Measurements from ENCODE around the gene HDHD2.

DNA sequence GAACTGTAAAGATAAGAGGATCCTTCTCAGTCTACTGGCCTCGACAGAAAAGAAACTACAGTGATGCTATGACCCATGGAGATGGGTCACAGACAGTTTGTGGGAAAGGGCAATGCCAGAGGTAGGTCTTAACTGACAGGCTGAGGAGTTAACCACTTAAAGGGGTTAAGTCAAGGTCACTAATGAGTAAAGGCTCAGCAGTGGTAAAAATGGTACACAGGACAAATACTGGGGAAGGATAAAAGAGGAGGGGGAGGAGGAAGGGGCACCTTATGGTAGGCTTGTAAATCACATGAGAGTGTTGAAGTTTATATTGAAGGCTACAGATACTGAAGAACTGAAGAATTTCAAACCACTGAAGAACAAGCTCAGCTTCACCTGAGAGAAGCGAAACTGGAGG, 16.0 kb upstream of the HDHD2 start:
- TF ChIP-seq SUZ12 (IDR thresholded peaks at IDR 0.05; ENCODE audit: extremely low read depth, insufficient read depth, insufficient read length) (no peak), YY1 (IDR thresholded peaks at IDR 0.05; ENCODE audit: insufficient read depth, insufficient read length) (no peak), ZNF274 (IDR thresholded peaks at IDR 0.05; ENCODE audit: low read depth, low read length) (no peak)

All from NT2/D1 (cell line).